Measurements from ENCODE around the gene CFAP52. TPM values are rescaled to one million over a fixed set of nuclear protein-coding genes. Genes with fewer than 3 reads are reported as not detected.
A peak's percentile ranks its signal among the peaks of the same experiment; 100 is the strongest.

The CFAP52 gene
- total and polyA plus RNA-seq, 2 of the 13 experiments (the other 11 are each of a cell fraction or from before 2014, with no cell fraction given): not detected

DNA sequence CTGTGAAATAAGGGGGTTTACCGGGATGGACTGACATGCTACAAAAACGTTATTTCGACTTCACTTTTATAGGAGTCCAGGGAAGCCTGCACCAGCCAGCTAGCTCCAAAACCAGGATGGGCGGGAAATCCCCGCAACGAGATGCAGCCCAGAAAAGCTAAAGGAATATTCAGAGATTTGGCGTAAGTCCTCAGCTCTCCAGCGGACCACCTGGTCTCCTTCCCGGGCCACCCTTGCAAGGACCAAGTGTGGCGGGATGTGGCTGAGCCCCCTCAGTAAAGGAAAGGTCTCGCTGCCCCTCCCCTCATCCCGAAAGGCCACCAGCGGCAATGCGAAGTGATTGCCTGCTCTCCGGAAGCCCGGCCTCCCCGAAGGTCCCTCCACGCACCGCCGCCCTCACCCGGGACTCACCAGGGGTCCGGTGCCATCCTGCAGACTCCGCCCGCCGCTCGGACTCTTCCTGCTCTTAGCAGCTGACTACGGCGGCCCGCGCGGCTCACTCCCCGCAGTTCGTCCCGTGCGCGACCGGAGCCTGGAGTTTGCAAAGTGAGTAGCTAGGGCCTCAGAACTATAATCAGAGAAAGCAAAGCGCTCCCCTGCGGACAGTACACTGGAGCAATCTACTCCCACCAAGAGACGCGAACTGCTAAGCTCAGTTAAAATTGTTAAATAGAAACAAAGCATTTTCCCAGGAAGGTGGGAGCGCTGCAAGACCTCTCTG, 901 bp upstream of the CFAP52 start, which contains the start of gene STX8 (continued):
- no peak for TF ChIP-seq CCAR2 (optimal IDR thresholded peaks at IDR 0.05; ENCODE audit: low read depth, low read length)
- TF ChIP-seq ZNF761 (CRISPR knock-in tag; conservative IDR thresholded peaks at IDR 0.05): 0 out of 2 replicates have a peak, but pooled peaks have one; percentile 20
- TF ChIP-seq SALL1 (CRISPR knock-in tag; IDR thresholded peaks at IDR 0.05): peak; percentile 78
- TF ChIP-seq ZFP90 (CRISPR knock-in tag; IDR thresholded peaks at IDR 0.05; ENCODE audit: borderline replicate concordance): peak; percentile 59; the same call in 1 of the 2 replicates
- no peak for TF ChIP-seq PAF1 (CRISPR knock-in tag; IDR thresholded peaks at IDR 0.05)
- TF ChIP-seq, protein P1, sequence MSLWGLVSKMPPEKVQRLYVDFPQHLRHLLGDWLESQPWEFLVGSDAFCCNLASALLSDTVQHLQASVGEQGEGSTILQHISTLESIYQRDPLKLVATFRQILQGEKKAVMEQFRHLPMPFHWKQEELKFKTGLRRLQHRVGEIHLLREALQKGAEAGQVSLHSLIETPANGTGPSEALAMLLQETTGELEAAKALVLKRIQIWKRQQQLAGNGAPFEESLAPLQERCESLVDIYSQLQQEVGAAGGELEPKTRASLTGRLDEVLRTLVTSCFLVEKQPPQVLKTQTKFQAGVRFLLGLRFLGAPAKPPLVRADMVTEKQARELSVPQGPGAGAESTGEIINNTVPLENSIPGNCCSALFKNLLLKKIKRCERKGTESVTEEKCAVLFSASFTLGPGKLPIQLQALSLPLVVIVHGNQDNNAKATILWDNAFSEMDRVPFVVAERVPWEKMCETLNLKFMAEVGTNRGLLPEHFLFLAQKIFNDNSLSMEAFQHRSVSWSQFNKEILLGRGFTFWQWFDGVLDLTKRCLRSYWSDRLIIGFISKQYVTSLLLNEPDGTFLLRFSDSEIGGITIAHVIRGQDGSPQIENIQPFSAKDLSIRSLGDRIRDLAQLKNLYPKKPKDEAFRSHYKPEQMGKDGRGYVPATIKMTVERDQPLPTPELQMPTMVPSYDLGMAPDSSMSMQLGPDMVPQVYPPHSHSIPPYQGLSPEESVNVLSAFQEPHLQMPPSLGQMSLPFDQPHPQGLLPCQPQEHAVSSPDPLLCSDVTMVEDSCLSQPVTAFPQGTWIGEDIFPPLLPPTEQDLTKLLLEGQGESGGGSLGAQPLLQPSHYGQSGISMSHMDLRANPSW (CRISPR knock-in tag; IDR thresholded peaks at IDR 0.05; ENCODE audit: borderline replicate concordance): no peak
- TF ChIP-seq FOXC1 (CRISPR knock-in tag; IDR thresholded peaks at IDR 0.05; ENCODE audit: borderline replicate concordance): 0 out of 2 replicates have a peak, but pooled peaks have one; percentile 50
- no peak for TF ChIP-seq U2AF2 (IDR thresholded peaks at IDR 0.05; ENCODE audit: low read depth, low read length)
- no peak for TF ChIP-seq ZNF569 (CRISPR knock-in tag; IDR thresholded peaks at IDR 0.05; ENCODE audit: borderline replicate concordance)
- TF ChIP-seq, protein P2, sequence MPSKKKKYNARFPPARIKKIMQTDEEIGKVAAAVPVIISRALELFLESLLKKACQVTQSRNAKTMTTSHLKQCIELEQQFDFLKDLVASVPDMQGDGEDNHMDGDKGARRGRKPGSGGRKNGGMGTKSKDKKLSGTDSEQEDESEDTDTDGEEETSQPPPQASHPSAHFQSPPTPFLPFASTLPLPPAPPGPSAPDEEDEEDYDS (CRISPR knock-in tag; IDR thresholded peaks at IDR 0.05): peak; percentile 57
- peak; percentile 74; the same call in 1 of the 2 replicates for TF ChIP-seq AHR (CRISPR knock-in tag; IDR thresholded peaks at IDR 0.05)
- TF ChIP-seq ZNF501 (CRISPR knock-in tag; IDR thresholded peaks at IDR 0.05): peak; percentile 77
- TF ChIP-seq ARNT2 (CRISPR knock-in tag; IDR thresholded peaks at IDR 0.05; ENCODE audit: low read depth): peak; percentile 80; the same call in 1 of the 2 replicates
- no peak for TF ChIP-seq PLRG1 (conservative IDR thresholded peaks at IDR 0.05)
- TF ChIP-seq ZNF441 (CRISPR knock-in tag; IDR thresholded peaks at IDR 0.05; ENCODE audit: borderline replicate concordance): no peak; the same call in 1 of the 2 replicates
- TF ChIP-seq FOXO1 (CRISPR knock-in tag; IDR thresholded peaks at IDR 0.05): peak; percentile 72
- no peak for TF ChIP-seq HDAC6 (IDR thresholded peaks at IDR 0.05; ENCODE audit: low read depth, low read length)
- 0 out of 2 replicates have a peak, but pooled peaks have one; percentile 41 for TF ChIP-seq RNF2 (conservative IDR thresholded peaks at IDR 0.05; ENCODE audit: low read depth)
- no peak for TF ChIP-seq PTBP1 (IDR thresholded peaks at IDR 0.05; ENCODE audit: low read depth, low read length, poor library complexity, severe bottlenecking)
- TF ChIP-seq NAIF1 (CRISPR knock-in tag; IDR thresholded peaks at IDR 0.05; ENCODE audit: borderline replicate concordance): peak; percentile 73; the same call in 1 of the 2 replicates
- no peak for TF ChIP-seq FOXM1 (CRISPR knock-in tag; IDR thresholded peaks at IDR 0.05)
- no peak for TF ChIP-seq CERS6 (CRISPR knock-in tag; IDR thresholded peaks at IDR 0.05)
- no peak for TF ChIP-seq ZFP37 (CRISPR knock-in tag; IDR thresholded peaks at IDR 0.05; ENCODE audit: borderline replicate concordance)
- TF ChIP-seq SIX4 (CRISPR knock-in tag; IDR thresholded peaks at IDR 0.05): peak; percentile 67
- no peak for TF ChIP-seq CREB1 (IDR thresholded peaks at IDR 0.05)
- TF ChIP-seq CREB1 (CRISPR knock-in tag; IDR thresholded peaks at IDR 0.05): no peak
- no peak for TF ChIP-seq ZNF607 (CRISPR knock-in tag; IDR thresholded peaks at IDR 0.05; ENCODE audit: borderline replicate concordance)
- no peak for TF ChIP-seq ZNF776 (CRISPR knock-in tag; IDR thresholded peaks at IDR 0.05)
